ENCODE results near the gene FOCAD.
"Not testable (repeated sequence)": the region's sequence is repeated elsewhere in the genome, so short reads cannot be mapped to it uniquely, and the experiment has no call there.

Gene FOCAD

GRCh38 chr9:20658677-20659473, 25.2 kb upstream of the FOCAD start:
- TF ChIP-seq CTCF (IDR thresholded peaks at IDR 0.05; ENCODE audit: borderline replicate concordance, insufficient read depth, low read depth, low read length), result no peak
- no peak overlapping the region for H3K4me3 ChIP-seq (ENCODE audit: low read depth, low read length)

DNA sequence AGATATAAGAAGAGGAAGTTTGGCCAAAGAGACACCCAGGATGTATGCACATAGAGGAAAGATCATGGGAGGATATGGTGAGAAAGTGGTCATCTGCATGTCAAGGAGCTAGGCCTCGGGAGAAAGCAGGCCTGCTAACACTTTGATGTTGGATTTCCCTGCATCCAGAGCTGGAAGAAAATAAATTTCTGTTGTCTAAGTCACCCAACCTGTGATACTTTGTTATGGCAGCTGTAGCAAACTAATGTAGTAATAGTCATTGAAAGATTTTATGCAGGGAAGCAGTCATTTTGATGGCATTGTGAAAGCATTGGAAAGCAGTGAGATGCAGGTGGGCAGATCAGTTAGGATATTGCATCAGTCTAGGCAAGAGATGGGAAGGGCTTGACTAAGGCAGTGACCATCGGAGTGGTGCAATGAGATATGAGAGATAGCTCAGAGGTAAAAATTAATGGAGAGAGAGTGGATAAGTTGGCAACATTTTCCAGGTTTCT, 24.5 kb upstream of the FOCAD start:
- no peak overlapping the region for H3K4me3 ChIP-seq (ENCODE audit: low read depth, low read length)
- TF ChIP-seq CTCF (IDR thresholded peaks at IDR 0.05; ENCODE audit: borderline replicate concordance, insufficient read depth, low read depth, low read length), result no peak

DNA sequence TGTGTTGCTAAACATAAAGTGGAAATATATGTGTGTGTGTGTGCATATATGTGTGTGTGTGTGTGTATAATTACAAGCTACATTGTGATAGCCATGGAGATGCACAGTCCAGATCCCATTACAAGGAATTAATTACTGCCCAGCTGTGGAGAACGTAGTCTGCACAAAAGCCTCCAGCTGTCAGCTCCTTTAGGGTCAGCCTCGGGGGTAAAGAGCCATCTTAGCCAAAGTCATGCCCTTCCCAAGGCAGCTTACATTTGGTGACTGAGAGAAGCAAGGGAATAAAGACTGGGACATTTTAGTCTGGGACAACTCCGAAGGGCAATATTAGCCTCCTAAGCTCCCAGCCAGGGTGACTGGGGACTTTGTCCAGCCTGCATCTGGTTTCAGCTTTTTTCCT, 21.9 kb upstream of the FOCAD start:
- no peak for TF ChIP-seq CTCF (IDR thresholded peaks at IDR 0.05; ENCODE audit: borderline replicate concordance, insufficient read depth, low read depth, low read length)
- H3K4me3 ChIP-seq (ENCODE audit: low read depth, low read length), result no peak overlapping the region

DNA sequence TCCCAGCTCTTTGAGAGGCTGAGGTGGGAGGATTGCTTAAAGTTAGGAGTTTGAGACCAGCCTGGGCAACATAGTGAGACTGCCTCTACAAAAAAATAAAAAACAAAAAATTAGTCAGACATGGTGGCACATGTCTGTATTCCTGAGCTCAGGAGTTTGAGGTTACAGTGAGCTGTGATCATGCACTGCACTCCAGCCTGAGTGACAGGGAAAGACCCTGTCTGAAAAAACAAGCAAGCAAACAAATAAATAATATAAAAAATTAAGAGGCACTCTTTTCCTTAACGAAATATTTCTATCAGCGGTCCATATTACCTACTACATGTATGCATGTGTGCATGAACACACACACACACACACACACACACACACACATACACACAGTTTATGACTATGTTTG, 20.9 kb upstream of the FOCAD start:
- TF ChIP-seq CTCF (IDR thresholded peaks at IDR 0.05; ENCODE audit: borderline replicate concordance, insufficient read depth, low read depth, low read length), result no peak
- H3K4me3 ChIP-seq (ENCODE audit: low read depth, low read length), result no peak overlapping the region

DNA sequence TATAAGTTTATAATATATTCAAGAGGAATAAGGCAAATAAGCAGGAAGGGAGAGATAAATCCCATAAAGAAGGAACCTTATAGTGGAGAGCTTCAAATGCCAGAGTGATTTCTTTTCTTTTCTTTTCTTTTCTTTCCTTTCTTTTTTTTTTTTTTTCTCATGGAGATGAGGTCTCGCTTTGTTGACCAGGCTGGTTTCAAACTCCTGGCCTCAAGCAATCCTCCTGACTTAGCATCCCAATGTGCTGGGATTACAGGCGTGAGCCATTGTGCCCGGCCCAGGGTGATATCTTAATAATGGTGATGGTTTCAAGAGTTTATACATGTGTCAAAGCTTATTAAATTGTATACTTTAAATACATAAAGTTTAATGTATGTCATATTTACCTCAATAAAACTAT, 19.6 kb upstream of the FOCAD start:
- no peak for TF ChIP-seq CTCF (IDR thresholded peaks at IDR 0.05; ENCODE audit: borderline replicate concordance, insufficient read depth, low read depth, low read length)

GRCh38 chr9:20670395-20670794, 13.7 kb upstream of the FOCAD start:
- TF ChIP-seq CTCF (IDR thresholded peaks at IDR 0.05; ENCODE audit: borderline replicate concordance, insufficient read depth, low read depth, low read length), result no peak
- no peak overlapping the region for H3K4me3 ChIP-seq (ENCODE audit: low read depth, low read length)

More for the DNA sequence above, 19.6 kb upstream of the FOCAD start:
- no peak overlapping the region for H3K4me3 ChIP-seq (ENCODE audit: low read depth, low read length)

DNA sequence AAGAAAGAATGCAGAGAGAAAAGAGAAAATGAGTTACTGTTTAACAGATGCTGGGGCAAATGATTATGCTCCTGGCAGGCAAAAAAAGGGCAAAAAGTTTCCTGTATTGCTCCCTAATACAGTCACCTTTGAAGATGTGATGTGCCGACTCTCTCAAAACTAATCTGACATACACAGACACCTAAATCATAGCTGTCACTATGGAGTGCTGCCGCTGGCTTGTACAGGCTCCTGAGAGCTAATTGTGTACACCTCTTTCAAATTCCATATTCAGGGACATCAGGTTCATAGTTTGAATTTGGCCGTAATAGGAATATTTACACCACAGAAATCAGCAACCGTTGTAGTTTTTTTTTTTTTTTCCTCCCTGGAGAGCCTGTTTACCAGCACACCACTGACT, 12.4 kb upstream of the FOCAD start:
- no peak overlapping the region for H3K4me3 ChIP-seq (ENCODE audit: low read depth, low read length)
- no peak for TF ChIP-seq CTCF (IDR thresholded peaks at IDR 0.05; ENCODE audit: borderline replicate concordance, insufficient read depth, low read depth, low read length)

DNA sequence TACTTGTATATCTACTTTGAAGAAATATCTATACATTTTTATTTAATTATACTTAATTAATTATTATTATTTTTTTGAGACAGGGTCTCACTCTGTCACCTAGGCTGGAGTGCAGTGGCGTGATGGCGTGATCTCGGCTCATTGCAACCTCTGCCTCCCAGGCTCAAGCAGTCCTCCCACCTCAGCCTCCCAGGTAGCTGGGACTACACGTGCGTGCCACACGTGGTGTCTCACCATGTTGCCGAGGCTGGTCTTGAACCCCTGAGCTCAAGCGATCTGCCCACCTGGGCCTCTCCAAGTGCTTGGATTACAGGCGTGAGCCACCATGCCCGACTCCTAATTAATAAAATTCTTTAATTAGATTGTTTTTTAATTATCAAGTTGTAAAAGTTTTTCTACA, 10.5 kb upstream of the FOCAD start:
- not testable (repeated sequence) for H3K4me3 ChIP-seq (ENCODE audit: low read depth, low read length)

Measured in GM12875 (cell line).